ENCODE measurements around the gene ANP32A.

The ANP32A gene

GRCh38 chr15:68734881-68735280 is 85.8 kb downstream of the ANP32A start:
- TF ChIP-seq POLR2AphosphoS5 (IDR thresholded peaks at IDR 0.05; ENCODE audit: low read depth, low read length) (no peak), TAF1 (IDR thresholded peaks at IDR 0.05; ENCODE audit: borderline replicate concordance, insufficient read depth, low read length) (no peak), REST (IDR thresholded peaks at IDR 0.05; ENCODE audit: insufficient read depth in 1 of 2, low read depth in 2 of 2, low read length in 2 of 2) (no peak)

GRCh38 chr15:68734352-68734751 is 86.3 kb downstream of the ANP32A start:
- TF ChIP-seq TAF1 (IDR thresholded peaks at IDR 0.05; ENCODE audit: borderline replicate concordance, insufficient read depth, low read length) (no peak), REST (IDR thresholded peaks at IDR 0.05; ENCODE audit: insufficient read depth in 1 of 2, low read depth in 2 of 2, low read length in 2 of 2) (no peak), POLR2AphosphoS5 (IDR thresholded peaks at IDR 0.05; ENCODE audit: low read depth, low read length) (no peak), SIN3A (IDR thresholded peaks at IDR 0.05; ENCODE audit: borderline replicate concordance, insufficient read depth, low read length) (no peak), FOXP2 (optimal IDR thresholded peaks at IDR 0.05; ENCODE audit: borderline replicate concordance, extremely low read depth, extremely low read length, insufficient read depth) (no peak)

GRCh38 chr15:68733666-68734065 is 87.0 kb downstream of the ANP32A start:
- no peak for TF ChIP-seq REST (IDR thresholded peaks at IDR 0.05; ENCODE audit: insufficient read depth in 1 of 2, low read depth in 2 of 2, low read length in 2 of 2)
- no peak for TF ChIP-seq POLR2AphosphoS5 (IDR thresholded peaks at IDR 0.05; ENCODE audit: low read depth, low read length)
- TF ChIP-seq SIN3A (IDR thresholded peaks at IDR 0.05; ENCODE audit: borderline replicate concordance, insufficient read depth, low read length) = no peak
- TF ChIP-seq FOXP2 (optimal IDR thresholded peaks at IDR 0.05; ENCODE audit: borderline replicate concordance, extremely low read depth, extremely low read length, insufficient read depth) = no peak
- no peak for TF ChIP-seq TAF1 (IDR thresholded peaks at IDR 0.05; ENCODE audit: borderline replicate concordance, insufficient read depth, low read length)

GRCh38 chr15:68732451-68732850 is 88.2 kb downstream of the ANP32A start:
- TF ChIP-seq REST (IDR thresholded peaks at IDR 0.05; ENCODE audit: insufficient read depth in 1 of 2, low read depth in 2 of 2, low read length in 2 of 2) (no peak), FOXP2 (optimal IDR thresholded peaks at IDR 0.05; ENCODE audit: borderline replicate concordance, extremely low read depth, extremely low read length, insufficient read depth) (no peak), SIN3A (IDR thresholded peaks at IDR 0.05; ENCODE audit: borderline replicate concordance, insufficient read depth, low read length) (no peak), TAF1 (IDR thresholded peaks at IDR 0.05; ENCODE audit: borderline replicate concordance, insufficient read depth, low read length) (no peak), POLR2AphosphoS5 (IDR thresholded peaks at IDR 0.05; ENCODE audit: low read depth, low read length) (no peak)
